Suppressor macrophage (primary cell): Measurements from ENCODE around the gene ERBB2.
"Not testable (repeated sequence)": the region's sequence is repeated elsewhere in the genome, so short reads cannot be mapped to it uniquely, and the experiment has no call there.

Experiments used
- DNase-seq, 4 experiments: peaks; one replicate each; pipeline ENCODE4 v3.0.0-alpha.2; 2020 to 2022

The ERBB2 gene

DNA sequence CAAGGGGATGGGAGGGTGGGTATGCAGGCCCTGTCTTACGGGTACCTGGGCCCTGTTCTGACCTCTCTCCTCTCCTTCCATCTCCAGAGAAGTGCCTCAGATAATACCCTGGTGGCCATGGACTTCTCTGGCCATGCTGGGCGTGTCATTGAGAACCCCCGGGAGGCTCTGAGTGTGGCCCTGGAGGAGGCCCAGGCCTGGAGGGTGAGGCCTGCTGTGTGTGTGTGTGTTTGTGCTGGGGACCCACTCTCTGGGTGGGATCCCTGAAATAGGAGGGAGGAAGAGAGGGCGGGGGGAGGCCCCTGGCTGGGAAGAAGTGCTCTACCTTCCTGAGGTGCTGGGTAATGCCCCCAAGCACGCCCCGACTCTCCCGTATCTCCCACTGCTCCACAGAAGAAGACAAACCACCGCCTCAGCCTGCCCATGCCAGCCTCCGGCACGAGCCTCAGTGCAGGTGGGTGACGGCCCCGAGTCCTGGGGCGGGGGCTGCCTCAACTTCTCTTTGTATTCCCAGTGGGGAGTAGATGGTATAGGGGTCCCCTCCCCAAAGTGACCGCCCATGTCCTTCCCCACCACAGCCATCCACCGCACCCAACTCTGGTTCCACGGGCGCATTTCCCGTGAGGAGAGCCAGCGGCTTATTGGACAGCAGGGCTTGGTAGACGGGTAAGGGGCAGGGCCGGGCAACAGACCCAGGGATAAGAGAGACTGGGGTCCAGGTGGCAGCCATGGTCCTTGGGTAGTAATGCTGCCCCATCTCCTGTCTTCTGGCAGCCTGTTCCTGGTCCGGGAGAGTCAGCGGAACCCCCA, 45.7 kb downstream of the ERBB2 start:
- DNase-seq, result no peak

DNA sequence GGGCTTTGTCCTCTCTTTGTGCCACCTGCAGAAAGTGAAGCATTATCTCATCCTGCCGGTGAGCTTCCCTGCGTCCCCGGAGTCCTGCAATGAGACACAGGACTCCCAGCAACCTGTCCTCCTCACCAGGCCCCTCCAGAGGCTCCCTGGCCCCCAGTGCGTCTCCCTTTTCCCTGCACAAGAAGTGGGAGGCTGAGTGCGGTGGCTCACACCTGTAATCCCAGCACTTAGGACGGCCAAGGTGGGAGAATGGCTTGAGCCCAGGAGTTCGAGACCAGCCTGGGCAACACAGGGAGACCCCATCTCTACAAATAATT, 46.2 kb downstream of the ERBB2 start:
- no peak for DNase-seq

DNA sequence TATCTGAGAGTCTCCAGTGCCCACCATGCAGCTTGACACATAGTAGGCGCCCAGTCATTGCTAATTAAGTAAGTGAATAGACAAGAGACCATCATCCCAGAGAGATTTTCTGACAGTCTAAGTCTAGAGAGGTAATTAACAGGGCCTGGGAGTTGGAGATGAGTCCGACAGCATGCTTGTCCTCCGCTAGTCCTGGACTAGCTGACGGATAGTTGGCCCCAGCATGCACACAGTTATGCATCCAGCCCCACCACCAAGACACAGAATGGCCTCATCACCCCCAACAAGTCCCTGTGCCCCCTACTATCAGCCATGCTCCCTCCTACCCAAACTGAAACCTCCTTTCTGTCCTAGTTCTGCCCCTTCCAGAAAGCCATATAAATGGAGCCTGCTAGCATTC, 47.9 kb downstream of the ERBB2 start:
- DNase-seq, result no peak

DNA sequence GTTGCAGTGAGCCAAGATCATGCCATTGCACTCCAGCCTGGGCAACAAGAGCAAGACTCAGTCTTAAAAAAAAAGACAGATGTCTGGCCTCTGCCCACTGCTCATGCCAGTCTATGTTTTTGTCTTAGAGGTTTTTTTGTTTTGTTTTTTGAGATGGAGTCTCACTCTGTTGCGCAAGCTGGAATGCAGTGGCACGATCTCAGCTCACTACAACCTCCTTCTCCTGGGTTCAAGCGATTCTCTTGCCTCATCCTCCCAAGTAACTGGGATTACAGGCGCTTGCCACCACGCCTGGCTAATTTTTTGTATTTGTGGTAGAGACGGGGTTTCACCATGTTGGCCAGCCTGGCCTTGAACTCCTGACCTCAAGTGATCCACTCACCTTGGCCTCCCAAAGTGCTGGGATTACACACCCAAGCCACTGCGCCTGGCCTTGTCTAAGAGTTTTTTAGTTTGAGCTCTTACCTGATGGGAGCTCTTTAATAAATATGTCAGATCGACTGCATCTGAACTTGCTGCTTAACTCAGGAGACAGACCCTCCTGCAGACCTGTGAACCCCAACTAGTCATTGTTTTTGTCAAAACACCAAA, 48.7 kb downstream of the ERBB2 start:
- not testable (repeated sequence) for DNase-seq

DNA sequence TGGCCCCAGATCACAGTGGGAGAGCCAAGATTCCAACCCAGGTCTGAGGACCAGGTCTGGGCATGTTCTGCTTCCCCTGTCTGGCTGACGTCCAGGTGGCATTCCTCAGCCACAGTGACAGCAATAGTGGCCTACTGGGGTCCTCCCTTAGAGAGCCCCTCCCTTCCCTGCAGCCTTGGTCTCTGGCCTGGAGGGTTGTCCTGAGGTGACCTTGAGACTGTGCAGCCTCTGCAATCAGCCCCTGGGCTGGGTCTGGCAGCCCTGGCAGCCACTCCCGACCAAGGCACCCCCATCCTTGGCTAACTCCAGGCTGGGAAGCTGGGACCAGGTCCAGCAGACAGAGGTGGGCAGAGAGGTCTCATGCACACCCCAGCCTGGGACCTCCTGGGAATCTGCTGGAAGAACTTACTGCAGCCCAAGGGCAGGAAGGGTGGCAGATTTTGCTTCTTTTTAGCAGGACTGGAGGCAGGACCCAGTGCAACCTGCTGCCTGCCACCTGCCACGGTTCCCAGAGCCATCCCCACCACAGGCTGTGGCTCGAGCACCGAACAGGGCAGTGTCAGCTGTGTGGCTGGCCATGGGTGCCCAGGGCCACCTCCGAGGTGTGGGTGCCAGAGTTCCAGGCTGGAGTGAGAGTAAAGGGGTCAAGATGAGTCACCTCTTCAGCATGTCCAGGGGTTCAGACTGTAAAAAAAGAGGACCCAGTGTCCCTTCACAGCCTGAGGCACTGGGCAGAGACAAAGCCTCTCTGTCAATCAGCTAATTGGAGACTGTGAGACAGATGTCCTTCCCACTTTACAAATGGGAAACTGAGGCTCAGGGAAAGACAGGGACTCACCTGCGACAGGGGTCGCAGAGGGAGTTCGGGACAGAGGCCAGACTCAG, 50.5 kb downstream of the ERBB2 start:
- DNase-seq, result no peak

DNA sequence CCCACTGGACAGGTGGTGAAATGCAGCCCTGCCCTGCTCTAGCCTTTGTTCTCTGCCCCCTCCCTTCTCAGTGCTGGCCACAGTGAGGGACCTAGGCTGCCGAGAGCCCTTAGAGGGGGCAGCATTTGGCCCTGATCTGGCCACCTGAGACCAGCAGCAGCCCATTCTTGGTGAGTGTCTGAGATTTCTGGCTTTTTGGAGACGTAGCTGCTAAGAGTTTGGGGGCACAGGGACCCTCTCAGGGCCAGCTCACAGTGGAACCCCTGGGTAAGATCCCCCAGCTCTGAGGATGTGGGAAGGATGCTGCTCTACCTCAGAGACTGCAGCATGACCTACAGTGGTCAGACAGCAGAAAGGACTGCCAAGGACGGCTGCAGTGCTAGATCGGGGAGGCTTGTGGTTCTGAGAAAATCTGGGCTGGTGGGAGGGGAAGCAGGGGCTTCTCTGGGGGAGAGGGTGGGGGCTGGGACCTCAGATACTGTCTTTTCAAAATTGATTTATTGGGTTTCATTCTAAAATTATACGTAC, 51.2 kb downstream of the ERBB2 start:
- no peak for DNase-seq

DNA sequence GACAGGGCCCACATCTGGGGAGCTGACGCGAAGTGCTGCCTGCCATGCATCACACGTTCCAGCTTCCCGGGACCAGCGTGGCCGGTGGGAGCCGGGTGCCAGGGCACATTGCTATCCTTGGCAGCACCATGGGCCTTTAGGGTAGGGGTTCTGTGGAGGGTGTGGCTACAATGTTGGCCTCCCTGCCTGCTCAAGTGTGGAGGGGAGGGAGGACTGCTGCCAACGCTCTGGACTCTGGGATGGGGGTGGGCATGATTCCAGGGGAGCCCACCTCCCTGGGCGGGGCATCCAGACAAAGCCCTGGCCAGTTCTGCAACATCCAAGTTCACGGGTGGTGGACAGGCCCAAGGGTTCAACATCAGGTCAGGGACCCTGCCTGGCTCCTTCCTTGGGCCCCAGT, 51.8 kb downstream of the ERBB2 start:
- no peak for DNase-seq

DNA sequence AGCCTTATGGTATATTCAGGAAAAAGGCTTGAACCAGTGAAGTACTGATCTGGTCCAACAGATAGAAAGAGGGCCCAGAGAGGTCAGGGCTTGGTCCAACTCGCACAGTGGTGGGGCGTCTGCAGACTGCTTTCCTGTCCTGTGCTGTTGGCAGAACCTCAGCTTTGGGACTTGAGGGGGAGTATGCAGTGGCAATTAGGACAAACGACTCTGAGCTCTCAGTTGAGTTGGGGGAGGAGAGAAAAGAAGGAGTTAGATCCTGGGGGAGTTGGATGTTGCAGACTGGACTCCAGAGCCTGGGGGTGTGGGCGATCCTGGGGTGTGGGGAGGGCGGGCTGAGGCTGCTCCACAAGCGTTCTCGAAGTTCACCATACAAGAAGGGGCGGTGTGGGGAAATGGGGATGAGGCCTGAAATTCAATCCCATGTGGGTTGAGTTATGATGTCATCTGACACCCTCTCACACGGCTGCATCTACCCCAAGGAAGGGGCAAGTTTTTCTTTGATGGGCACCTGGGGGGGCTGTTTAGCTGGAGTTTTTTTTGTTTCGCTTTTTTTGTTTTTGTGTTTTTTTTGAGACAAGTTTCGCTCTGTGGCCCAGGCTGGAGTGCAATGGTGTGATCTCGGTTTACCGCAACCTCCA, 52.5 kb downstream of the ERBB2 start:
- DNase-seq, result no peak

DNA sequence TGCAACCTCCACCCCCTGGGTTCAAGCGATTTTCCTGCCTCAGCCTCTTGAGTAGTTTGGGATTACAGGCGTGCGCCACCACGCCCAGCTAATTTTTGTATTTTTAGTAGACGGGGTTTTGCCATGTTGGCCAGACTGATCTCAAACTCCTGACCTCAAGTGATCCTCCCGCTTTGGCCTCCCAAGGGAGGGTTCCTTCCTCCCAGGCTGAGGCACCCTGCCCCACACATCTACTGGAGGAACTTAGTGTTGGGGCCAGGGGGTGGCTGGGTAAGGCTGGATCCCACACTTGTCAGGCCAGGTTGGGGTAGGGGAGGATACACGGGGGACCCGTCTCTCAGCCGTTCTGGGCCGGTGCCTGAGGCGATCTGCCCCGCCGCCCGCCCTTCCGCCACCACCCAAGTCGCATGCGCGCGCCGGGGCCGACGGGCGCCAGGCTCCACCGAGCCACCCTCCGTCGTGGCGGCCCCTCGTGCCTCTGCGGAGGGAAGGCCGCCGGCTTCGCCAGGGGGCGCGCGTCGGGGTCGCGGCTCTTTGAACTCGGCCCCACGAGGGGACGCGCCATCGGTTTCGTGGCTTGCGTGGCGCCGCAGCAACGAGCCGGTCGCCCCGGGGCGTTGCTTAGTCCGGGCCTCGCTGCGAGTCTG, 53.8 kb downstream of the ERBB2 start:
- no peak for DNase-seq

DNA sequence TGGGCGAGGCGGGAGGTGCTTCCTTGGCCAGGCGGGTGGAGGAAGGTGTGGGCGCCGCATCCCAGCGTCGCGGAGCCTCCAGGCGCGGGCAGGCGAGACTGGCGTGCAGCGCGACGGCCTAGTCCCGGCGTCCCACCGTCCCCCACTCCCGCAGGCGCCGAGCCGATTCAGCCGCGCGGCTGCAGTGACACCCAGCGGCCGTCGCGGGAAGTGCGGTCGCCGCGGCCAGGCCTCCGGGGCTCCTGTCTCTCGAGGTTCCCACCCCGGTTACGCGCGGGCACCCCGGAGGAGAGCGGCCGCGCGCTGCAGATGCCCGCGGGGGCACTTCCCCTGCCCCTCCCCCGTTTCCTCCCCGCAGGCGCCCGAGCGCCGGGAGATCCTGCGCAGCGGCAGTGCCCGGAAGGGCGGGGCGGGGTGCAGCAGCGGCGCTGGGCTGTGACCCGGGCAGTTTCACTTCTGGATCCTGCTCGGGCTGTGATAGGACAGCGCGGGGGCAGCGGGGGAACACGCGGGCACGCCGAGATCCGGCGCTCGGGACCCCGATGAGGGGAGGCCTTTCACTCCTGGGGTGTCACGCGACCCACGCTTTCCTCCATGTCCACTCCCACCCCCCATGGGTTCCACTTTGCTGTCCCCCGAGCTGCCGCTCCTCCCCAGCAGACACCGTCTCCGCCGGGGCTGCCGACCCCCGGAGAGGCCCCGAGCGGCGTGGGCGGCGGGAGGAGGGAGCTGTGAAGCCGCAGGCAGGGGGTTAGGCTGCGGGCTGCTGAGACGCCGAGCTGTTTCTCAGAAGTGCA, 54.5 kb downstream of the ERBB2 start:
- peak; percentile 98 to 100 (median 98) for DNase-seq

DNA sequence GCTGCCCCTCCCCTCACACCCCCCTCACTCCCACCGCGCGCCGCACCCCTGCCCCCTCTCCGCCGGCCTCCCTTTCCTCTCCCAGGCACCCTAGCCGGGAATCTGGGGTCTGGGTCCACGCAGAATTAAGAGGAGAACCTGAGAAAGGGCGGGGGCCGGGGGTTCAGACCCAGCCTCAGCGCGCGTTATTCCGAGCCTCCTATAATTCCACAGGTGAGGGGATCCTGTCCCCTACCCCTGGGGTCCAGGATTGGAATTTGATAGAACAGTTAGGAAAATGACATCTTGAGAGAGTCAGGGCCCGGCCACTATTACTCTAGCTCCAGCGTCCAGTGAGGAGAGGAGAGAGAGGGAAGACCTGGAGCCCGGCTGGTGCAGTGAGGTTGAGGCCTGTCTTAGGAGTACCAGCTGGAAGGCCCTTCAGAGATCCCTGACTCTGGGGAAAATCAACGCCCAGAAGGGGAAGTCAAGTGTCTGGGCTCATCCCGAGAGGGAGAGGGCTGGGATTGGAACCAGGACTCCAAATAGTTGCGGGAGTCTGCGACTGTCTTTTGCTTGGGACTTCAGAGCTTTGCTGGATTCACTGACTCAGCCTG, 55.2 kb downstream of the ERBB2 start:
- DNase-seq, result peak; percentile 50 to 56 (median 54)

DNA sequence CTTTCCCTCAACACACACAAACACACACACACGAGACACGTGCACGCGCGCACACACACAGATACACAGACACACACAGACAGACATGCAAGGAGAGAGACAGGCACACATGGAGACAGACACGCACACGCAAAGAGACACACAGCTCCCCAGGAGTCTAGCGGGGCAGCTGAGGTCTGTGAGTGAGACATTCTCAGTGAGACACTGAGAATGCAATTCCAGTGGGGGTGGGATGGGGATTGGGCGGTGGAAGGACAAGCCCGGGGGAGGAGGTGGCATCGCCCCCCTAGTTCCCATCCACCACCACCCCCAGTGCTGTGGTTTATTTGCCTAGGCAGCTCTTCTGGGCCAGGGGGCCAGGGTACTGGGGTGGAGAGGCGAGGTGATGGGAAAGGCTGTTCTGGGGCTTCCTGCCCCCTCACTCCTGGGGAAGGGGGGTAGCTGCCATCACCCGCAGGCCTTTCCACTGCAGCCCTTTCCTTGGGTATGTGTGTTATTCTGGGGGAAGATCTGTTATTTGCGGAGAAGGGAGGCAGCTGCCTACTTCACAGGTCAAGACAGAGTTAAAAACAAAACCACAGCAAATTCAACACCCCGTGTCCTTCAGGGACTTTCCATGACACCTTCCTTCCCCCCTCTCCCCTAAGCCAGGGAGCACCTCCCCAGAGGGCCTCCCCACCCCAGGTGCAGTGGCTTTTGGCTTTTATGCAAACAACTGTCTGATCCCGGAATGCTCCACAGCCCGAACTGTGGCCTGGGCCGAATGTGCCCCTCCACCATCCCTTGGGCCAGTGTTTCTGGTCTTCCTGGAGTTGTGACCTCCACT, 55.9 kb downstream of the ERBB2 start:
- no peak for DNase-seq

DNA sequence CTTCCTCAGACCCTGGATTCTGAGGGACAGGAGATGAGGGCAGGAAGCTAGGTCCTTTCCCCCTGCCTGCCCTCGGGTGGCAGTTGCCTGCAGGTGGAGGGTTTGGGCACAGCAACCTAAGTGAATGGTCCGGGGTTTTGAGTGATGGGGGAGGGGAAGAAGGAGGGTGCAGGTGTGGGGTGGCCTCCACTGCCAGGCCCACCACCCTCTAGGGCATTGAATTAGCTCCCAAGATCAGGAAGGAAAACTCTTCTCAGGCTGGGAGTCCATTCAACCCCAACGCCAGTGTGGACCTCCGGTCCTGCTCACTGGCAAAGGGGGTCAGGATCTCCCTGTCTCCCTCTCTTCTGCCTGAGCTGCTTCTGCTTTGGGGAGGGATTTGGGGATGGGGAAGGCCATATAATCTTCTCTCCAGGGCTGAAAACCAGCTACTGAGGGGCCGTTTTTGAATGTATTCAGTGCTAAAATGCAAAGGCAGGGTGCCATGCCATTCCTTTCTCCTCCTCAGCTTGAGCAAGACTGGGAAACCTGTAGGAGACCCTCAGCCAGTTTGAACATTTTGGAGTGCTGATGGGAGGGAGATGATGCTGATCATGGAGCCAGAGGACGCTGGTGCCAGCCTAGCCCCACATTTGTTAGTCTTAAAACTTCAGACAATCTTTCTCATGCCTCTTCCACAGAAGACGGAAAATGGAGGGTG, 56.7 kb downstream of the ERBB2 start:
- DNase-seq, result no peak

DNA sequence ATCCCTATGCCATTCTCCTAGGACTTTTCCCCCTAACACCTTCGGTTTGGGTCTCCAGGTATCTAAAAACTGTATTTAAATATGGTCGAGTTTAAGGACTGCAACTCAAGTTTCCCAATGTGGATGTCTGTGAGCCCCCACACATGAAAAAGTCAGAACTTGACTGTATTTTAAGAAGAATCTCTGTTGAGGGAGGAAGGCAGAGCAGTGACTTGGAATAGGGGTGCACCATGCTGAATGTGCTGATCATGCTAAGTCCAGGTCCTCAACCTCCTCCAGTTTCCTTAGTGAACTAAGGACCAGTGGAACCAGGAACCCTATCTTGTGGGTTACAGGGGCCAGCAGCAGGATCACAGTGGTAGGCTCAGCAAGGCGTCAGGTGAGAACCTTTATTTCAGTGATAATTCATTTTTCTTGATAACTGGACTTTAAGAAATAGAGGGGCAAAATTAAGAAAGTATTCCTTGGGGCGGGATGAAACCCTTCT, 57.4 kb downstream of the ERBB2 start:
- no peak for DNase-seq

DNA sequence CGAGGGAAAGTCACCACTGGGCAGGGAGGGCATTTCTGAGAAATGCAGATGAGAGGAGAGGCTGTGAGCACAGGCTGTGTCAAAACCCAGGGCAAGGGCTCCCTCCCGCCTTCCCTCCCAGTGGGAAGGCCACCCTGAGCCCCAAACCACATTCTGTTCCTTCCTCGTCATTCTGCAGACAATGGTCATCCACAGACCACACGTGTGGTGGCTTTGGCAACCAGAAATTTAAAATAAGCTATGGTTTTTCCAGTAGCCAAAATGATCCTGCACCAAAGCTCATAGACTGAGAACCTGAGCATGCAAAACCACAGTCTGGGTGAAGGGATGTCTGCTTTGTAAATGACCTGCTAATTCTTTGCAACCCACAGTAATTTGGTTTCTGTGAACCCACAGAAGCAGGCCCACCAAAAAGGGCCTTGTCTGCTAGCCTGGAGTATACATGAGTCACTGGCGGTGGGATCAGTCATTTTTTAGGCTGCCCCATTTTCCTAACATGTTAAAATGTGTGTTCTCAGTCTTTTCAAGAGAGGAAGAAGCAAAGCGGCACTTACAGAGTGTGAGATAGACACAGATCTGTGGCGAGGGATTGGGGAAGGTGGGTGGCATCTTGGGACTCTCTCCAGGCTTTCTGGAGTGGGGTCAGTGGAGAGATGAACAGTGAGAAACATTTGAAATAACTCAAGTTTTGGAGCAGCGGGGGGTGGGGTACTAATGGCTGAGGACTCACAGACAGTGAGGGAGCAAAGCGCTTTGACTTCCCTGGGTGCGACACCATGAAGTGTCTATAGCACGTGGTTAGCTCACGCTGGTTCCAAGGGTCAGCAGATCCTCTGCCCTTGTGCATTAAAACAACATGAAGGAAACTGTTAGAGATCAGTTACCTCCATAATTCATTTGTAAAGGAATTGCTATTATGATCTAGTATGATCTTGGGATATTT, 58.3 kb downstream of the ERBB2 start:
- DNase-seq, result peak in 3 of 4 experiments; percentile 11 to 22 (median 20)

DNA sequence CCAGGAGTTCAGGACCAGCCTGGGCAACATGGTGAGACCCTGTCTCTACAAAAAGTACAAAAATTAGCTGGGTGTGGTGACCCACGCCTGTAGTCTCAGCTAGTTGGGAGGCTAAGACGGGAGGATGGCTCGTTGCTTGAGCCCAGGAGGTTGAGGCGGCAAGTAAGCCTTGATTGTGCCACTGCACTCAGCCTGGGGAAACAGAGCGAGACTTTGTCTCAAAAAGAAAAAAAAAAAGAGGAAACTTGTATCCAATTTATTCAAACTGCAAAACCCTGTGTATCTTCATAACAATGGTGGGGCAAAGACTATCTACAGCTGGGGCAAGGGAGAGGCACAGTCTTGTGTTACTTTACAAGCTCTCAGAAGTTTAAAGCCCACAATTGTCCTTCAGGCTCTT, 59.3 kb downstream of the ERBB2 start:
- DNase-seq, result no peak

DNA sequence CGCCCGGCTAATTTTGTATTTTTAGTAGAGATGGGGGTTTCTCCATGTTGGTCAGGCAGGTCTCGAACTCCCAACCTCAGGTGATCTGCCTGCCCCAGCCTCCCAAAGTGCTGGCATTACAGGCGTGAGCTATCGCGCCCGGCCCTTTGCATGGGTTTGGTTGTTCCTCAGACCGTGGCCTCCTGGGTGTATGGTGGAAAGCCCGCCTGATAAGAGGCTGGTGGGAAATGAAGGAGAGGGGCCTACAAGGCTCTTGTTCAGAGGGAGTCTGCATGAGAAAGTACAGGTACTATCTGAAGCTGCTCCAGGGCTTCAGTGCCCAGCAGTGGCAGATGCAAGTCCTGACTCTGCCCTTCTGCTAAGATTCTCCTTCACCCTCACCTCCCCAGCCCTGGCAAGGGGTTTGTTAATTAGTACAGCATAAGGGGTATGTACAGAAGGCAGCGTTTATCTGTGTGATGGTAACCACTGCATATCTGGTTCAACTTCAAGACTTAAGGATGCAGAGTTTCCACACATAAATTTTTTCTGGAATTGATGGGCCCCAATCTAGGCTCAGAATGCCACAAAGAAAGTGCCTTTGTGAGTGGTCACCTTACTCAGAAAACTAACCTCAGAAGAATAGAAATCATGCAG, 62.1 kb downstream of the ERBB2 start:
- no peak for DNase-seq
